SK-N-SH (cell line): Measurements from ENCODE around the gene SREK1IP1. TPM values are rescaled to one million over a fixed set of nuclear protein-coding genes. Genes with fewer than 3 reads are reported as not detected.

Experiments used
- CTCF ChIA-PET: fragments of 300-600, 350-600 bp; formaldehyde crosslinking; extraction: SDS; loops from one replicate; lab custom pipeline; 2021; lab: Yijun Ruan, JAX
- POLR2A ChIA-PET: fragments of 350-600 bp; sonication (Branson Sonifier 250); formaldehyde crosslinking; extraction: SDS; loops from one replicate; lab custom pipeline; 2020; ENCODE audit warnings: antibody characterized with exemption, inconsistent platforms; lab: Yijun Ruan, JAX
- DNase-seq: peaks from one replicate; pipeline ENCODE4 v3.0.0; 2012
- H2AFZ ChIP-seq: fragments of 200-600 bp; sonication (generic); 2 replicates; pipeline ENCODE4 v1.8.1; 2016; ENCODE audit warnings: antibody characterized with exemption, mild to moderate bottlenecking, low read depth
- H3F3A ChIP-seq: fragments of 200-600 bp; sonication (generic); replicated peaks from 2 replicates; pipeline ENCODE3; 2016; ENCODE audit warnings: antibody characterized with exemption, mild to moderate bottlenecking; ENCODE audit not compliant: insufficient read depth
- H3K27ac ChIP-seq, 2 experiments: fragments of 200-500 bp in 1 of 2; fragments of 200-600 bp in 1 of 2; sonication (Bioruptor generic) in 1 of 2; sonication (generic), shearing (Covaris generic) in 1 of 2; 2 replicates each; pipeline versions ENCODE4 v1.5.1 to v1.6.1; 2014 to 2016; ENCODE audit warnings: low read depth in 2 of 2, inconsistent platforms in 1 of 2, low read length in 1 of 2, mild to moderate bottlenecking in 1 of 2, mixed read lengths in 1 of 2
- H3K27me3 ChIP-seq: fragments of 200-600 bp; sonication (generic), shearing (Covaris generic); 2 replicates; pipeline ENCODE4 v1.6.1; 2016; ENCODE audit warnings: mixed run types; ENCODE audit not compliant: insufficient read depth
- H3K36me3 ChIP-seq, 2 experiments: fragments of 200-500 bp in 1 of 2; fragments of 200-600 bp in 1 of 2; sonication (Bioruptor generic) in 1 of 2; sonication (generic) in 1 of 2; replicated peaks in 1 of 2; 2 replicates each; pipeline versions ENCODE3 to v1.5.1; 2014 to 2016; ENCODE audit warnings: low read length in 1 of 2, mild to moderate bottlenecking in 1 of 2; ENCODE audit not compliant: insufficient read depth in 2 of 2, control insufficient read depth in 1 of 2
- H3K4me1 ChIP-seq, 2 experiments: fragments of 200-500 bp in 1 of 2; fragments of 200-600 bp in 1 of 2; sonication (Bioruptor generic) in 1 of 2; sonication (generic), shearing (Covaris generic) in 1 of 2; 2 replicates each; pipeline versions ENCODE4 v1.5.1 to v1.6.1; 2014 to 2016; ENCODE audit warnings: low read depth in 1 of 2, low read length in 1 of 2, mixed run types in 1 of 2; ENCODE audit not compliant: insufficient read depth in 2 of 2, control insufficient read depth in 1 of 2
- H3K4me2 ChIP-seq: fragments of 200-600 bp; sonication (generic), shearing (Covaris generic); 2 replicates; pipeline ENCODE4 v1.6.1; 2017; ENCODE audit warnings: mixed run types
- H3K4me3 ChIP-seq, 2 experiments: fragments of 200-500 bp in 1 of 2; fragments of 200-600 bp in 1 of 2; sonication (Bioruptor generic) in 1 of 2; sonication (generic), shearing (Covaris generic) in 1 of 2; 2 replicates each; pipeline versions ENCODE4 v1.5.1 to v1.8.1; 2014 to 2016; ENCODE audit warnings: low read depth in 2 of 2, inconsistent platforms in 1 of 2, low read length in 1 of 2, mild to moderate bottlenecking in 1 of 2, mixed read lengths in 1 of 2, moderate library complexity in 1 of 2
- H3K79me2 ChIP-seq: fragments of 200-600 bp; sonication (generic); 2 replicates; pipeline ENCODE4 v1.8.1; 2017; ENCODE audit warnings: mild to moderate bottlenecking; ENCODE audit not compliant: insufficient read depth
- H3K9ac ChIP-seq: fragments of 200-600 bp; sonication (generic); 2 replicates; pipeline ENCODE4 v1.6.1; 2017; ENCODE audit warnings: mixed run types
- H3K9me2 ChIP-seq: fragments of 200-600 bp; sonication (generic); 2 replicates; pipeline ENCODE4 v1.6.1; 2017; ENCODE audit warnings: mixed run types
- H3K9me3 ChIP-seq: fragments of 200-600 bp; sonication (generic); 2 replicates; pipeline ENCODE4 v1.6.1; 2017; ENCODE audit warnings: mixed run types, mild to moderate bottlenecking, moderate library complexity
- H4K20me1 ChIP-seq: fragments of 200-600 bp; sonication (generic); 2 replicates; pipeline ENCODE4 v1.6.1; 2017; ENCODE audit warnings: mild to moderate bottlenecking, mixed run types; ENCODE audit not compliant: insufficient read depth
- CHD2 ChIP-seq: fragments of 150-350 bp; IDR thresholded peaks from 2 replicates; pipeline ENCODE4 v1.6.1; 2018; ENCODE audit warnings: low read length; ENCODE audit not compliant: partially characterized antibody
- CTCF ChIP-seq: fragments of 200-600 bp; sonication (generic); IDR thresholded peaks from 2 replicates; pipeline ENCODE4 v1.6.1; 2017; ENCODE audit warnings: antibody characterized with exemption, mild to moderate bottlenecking, moderate library complexity
- EP300 ChIP-seq, 2 experiments: IDR thresholded peaks; 2 replicates each; pipeline versions ENCODE4 v1.4.0 to v1.6.1; 2012; ENCODE audit warnings: borderline replicate concordance in 1 of 2, low read depth in 1 of 2, low read length in 1 of 2
- FOXJ3 ChIP-seq: sonication (generic); formaldehyde crosslinking; IDR thresholded peaks from 2 replicates; pipeline ENCODE4 v1.5.1; 2020; ENCODE audit warnings: mild to moderate bottlenecking, missing genetic modification reagents
- GABPA ChIP-seq: IDR thresholded peaks from 2 replicates; pipeline ENCODE4 v1.4.0; 2012; ENCODE audit warnings: low read depth, mild to moderate bottlenecking
- GATA2 ChIP-seq: sonication (generic); formaldehyde crosslinking; IDR thresholded peaks from 2 replicates; pipeline ENCODE4 v1.5.0; 2020; ENCODE audit warnings: mild to moderate bottlenecking, missing genetic modification reagents
- JUND ChIP-seq: IDR thresholded peaks from 2 replicates; pipeline ENCODE4 v1.4.0; 2012
- MEF2A ChIP-seq: IDR thresholded peaks from 2 replicates; pipeline ENCODE4 v1.4.0; 2012; ENCODE audit warnings: low read depth, borderline replicate concordance
- PBX3 ChIP-seq: IDR thresholded peaks from 2 replicates; pipeline ENCODE4; 2012
- RAD21 ChIP-seq: IDR thresholded peaks from 2 replicates; pipeline ENCODE4 v1.6.1; 2012; ENCODE audit warnings: mild to moderate bottlenecking, low read length
- RFX5 ChIP-seq: IDR thresholded peaks from 2 replicates; pipeline ENCODE4 v1.6.1; 2012; ENCODE audit warnings: mild to moderate bottlenecking, improper control_type of control experiment, low read length
- SMC3 ChIP-seq: IDR thresholded peaks from 2 replicates; pipeline ENCODE4 v1.6.1; 2012; ENCODE audit warnings: low read depth, low read length, improper control_type of control experiment
- TAF1 ChIP-seq: IDR thresholded peaks from 2 replicates; pipeline ENCODE4 v1.6.1; 2012; ENCODE audit warnings: low read depth, mild to moderate bottlenecking, low read length, moderate library complexity, borderline replicate concordance
- TCF12 ChIP-seq: IDR thresholded peaks from 2 replicates; pipeline ENCODE4 v1.4.0; 2012
- TEAD4 ChIP-seq: IDR thresholded peaks from 2 replicates; pipeline ENCODE4 v1.4.0; 2012; ENCODE audit warnings: mild to moderate bottlenecking, borderline replicate concordance; ENCODE audit not compliant: insufficient read depth
- USF1 ChIP-seq: IDR thresholded peaks from 2 replicates; pipeline ENCODE4 v1.4.0; 2012; ENCODE audit warnings: low read depth, borderline replicate concordance
- YY1 ChIP-seq: IDR thresholded peaks from 2 replicates; pipeline ENCODE4 v1.4.0; 2012; ENCODE audit warnings: low read depth, mild to moderate bottlenecking
- polyA plus RNA-seq, 3 experiments: library from polyadenylated mRNA; depleted of rRNA; stranded (reverse); fragments of >200 nt; gene quantifications; 2 replicates each; pipeline ENCODE4 v1.2.3, GENCODE V29; 2012
- TF ChIP-seq, protein P1 (sequence below): fragments of 150-350 bp; IDR thresholded peaks from 2 replicates; pipeline ENCODE4 v1.6.1; 2016; ENCODE audit warnings: mild to moderate bottlenecking, low read depth, low read length
- TF ChIP-seq, protein P2 (sequence below): IDR thresholded peaks from 2 replicates; pipeline ENCODE4 v1.4.0; 2012; ENCODE audit warnings: low read depth

Gene SREK1IP1
- polyA plus RNA-seq, 1 of the 3 experiments (the other 2 are of a cell fraction): 1.2 TPM

- TF ChIP-seq SMC3 (no peak), EP300 (IDR thresholded peaks at IDR 0.05; ENCODE audit: borderline replicate concordance in 1 of 2, low read depth in 1 of 2, low read length in 1 of 2) (no peak), GATA2 (CRISPR knock-in tag) (no peak), TAF1 (no peak), RAD21 (no peak), YY1 (no peak), FOXJ3 (CRISPR knock-in tag) (no peak), GABPA (no peak), PBX3 (no peak), TCF12 (no peak), MEF2A (no peak), JUND (no peak), CTCF (no peak), CHD2 (no peak), RFX5 (no peak), TEAD4 (no peak), USF1 (no peak)
- TF ChIP-seq, protein P1, sequence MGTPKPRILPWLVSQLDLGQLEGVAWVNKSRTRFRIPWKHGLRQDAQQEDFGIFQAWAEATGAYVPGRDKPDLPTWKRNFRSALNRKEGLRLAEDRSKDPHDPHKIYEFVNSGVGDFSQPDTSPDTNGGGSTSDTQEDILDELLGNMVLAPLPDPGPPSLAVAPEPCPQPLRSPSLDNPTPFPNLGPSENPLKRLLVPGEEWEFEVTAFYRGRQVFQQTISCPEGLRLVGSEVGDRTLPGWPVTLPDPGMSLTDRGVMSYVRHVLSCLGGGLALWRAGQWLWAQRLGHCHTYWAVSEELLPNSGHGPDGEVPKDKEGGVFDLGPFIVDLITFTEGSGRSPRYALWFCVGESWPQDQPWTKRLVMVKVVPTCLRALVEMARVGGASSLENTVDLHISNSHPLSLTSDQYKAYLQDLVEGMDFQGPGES: no peak
- TF ChIP-seq, protein P2, sequence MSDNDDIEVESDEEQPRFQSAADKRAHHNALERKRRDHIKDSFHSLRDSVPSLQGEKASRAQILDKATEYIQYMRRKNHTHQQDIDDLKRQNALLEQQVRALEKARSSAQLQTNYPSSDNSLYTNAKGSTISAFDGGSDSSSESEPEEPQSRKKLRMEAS: no peak
- TF ChIP-seq, all 33 proteins: peak for 0
- Histone ChIP-seq H3K27me3 (no peaks in the 10 kb centered on the region), H3K9ac (no peak overlapping the region), H3K9me2 (no peaks in the 10 kb centered on the region), H3K36me3 (peaks cover 8 to 17% of the 10 kb centered on the region in 2 experiments), H3K79me2 (no peaks in the 10 kb centered on the region), H3K4me1 (peaks cover 0 to 14% of the 10 kb centered on the region in 2 experiments; a peak in 2 of 4 replicates), H3K4me3 (no peak overlapping the region), H4K20me1 (no peaks in the 10 kb centered on the region), H3K4me2 (no peak overlapping the region), H3F3A (peaks cover 19% of the 10 kb centered on the region), H3K9me3 (no peaks in the 10 kb centered on the region), H3K27ac (no peak overlapping the region), H2AFZ (no peak overlapping the region)
- DNase-seq: no peak
- CTCF ChIA-PET: interaction anchor here (1.8 to 2.9 kb wide), 2 partner anchors 8 to 18 kb away, joined by 9 to 16 read pairs; no protein-coding TSS in a partner anchor
- POLR2A ChIA-PET: no interaction called here
Observed at GRCh38 chr5:64792469-64792868, 24.0 kb upstream of the SREK1IP1 start.
